HUES6 (cell line): ENCODE measurements around the gene AGPAT2.

Experiments used
- H3K27ac ChIP-seq: 2 replicates; pipeline ENCODE4 v1.7.0; 2013; ENCODE audit warnings: low read depth, mild to moderate bottlenecking, low read length, inconsistent platforms
- H3K27me3 ChIP-seq: 2 replicates; pipeline ENCODE4 v1.6.1; 2013; ENCODE audit warnings: low read length; ENCODE audit not compliant: control insufficient read depth, insufficient read depth
- H3K36me3 ChIP-seq: 2 replicates; pipeline ENCODE4 v1.6.1; 2013; ENCODE audit warnings: low read length; ENCODE audit not compliant: control insufficient read depth, insufficient read depth
- H3K4me1 ChIP-seq: 2 replicates; pipeline ENCODE4 v1.6.1; 2013; ENCODE audit warnings: low read length; ENCODE audit not compliant: control insufficient read depth, insufficient read depth
- H3K4me3 ChIP-seq: 2 replicates; pipeline ENCODE4 v1.5.1; 2013; ENCODE audit warnings: low read depth, low read length
- H3K9ac ChIP-seq: one replicate; pipeline ENCODE4 v1.6.1; 2013; ENCODE audit warnings: mild to moderate bottlenecking, low read length
- H3K9me3 ChIP-seq: 2 replicates; pipeline ENCODE4 v1.6.1; 2013; ENCODE audit warnings: low read depth, low read length; ENCODE audit not compliant: control insufficient read depth, insufficient read depth

Gene AGPAT2

DNA sequence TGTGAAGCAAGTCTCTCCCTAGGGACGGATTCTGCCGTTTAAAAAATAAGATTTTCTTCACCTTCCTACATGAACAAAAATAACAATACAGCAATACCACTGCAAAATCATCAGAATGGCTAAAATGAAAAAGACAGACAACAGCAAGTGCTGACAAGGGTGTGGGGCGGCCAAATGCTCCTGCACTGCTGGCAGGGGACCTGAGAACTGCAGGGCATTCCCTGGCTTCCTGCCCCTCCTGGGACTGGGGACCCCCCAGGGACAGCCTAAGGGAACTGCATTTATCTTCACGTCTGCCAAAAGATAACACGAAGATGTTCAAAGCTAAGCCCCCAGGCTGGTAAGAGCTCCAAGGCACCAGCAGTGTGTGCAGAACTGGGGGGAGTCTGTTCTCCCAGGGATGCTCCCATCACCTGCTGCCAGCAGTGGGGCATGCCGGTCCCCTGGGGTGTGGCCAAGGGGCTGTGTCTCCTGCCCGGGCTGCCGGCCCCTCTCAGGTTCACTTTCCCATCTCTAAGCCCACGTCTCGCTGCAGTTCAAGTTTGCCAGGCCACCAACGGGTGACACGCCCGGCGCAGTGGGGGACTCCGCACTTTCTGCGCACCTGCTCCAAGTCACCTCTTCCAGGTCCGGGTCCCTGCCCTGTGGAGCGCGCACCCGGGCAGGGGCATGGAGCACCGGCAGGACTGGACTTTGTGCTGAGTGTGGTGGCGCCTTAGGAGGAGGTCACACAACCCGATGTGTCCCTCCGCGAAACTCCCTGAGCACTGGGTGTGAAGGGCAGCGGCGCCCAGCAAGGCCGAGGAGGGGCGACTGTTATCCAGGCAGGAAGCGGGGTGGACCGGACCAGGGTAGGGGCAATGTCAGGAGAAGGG, 29.0 kb downstream of the AGPAT2 start:
- no peaks in the 10 kb centered on the region for H3K9me3 ChIP-seq
- no peak overlapping the region for H3K4me3 ChIP-seq
- H3K9ac ChIP-seq, result no peak overlapping the region
- H3K36me3 ChIP-seq, result no peaks in the 10 kb centered on the region
- H3K27me3 ChIP-seq, result no peaks in the 10 kb centered on the region; the same call in 1 of the 2 replicates
- H3K4me1 ChIP-seq, result no peaks in the 10 kb centered on the region
- no peak overlapping the region for H3K27ac ChIP-seq

DNA sequence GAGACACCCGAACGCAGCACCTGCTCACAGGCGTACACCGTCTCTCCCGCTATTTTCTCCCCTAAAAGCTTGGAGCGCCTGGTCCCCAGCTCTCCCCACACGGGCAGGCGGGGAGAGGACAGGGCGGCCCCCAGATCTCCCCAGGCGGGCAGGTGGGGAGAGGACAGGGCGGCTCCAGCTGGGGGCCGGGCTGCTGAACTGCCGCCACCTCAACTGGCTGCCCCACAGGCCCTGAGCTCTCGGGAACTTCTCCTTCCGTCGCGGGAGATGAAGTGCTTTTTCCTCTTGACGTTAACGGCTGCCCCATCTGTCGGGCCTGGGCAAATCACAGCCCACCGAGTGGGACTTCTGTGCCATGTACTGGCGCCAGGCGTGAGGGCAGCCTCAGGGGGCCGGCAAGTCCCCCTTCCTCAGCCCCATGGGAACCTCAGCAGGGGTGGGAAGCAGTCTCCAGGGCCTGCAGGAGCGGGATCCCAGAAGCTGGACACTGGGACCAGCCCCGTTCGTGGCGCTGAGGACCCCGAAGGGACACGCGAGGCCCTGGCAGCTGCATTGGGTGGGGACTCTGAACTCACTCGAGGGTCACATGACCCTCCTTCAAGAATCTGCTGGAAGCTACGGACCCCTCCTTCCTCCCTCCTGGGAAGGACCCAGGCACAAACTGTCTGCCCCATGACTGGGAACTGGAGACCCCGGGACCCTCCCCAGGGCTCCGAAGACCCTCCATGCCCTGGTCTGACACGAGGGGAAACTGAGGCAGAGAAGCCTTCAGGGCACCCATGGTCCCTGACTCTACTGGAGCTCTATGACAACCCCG, 30.3 kb downstream of the AGPAT2 start:
- no peaks in the 10 kb centered on the region; the same call in 1 of the 2 replicates for H3K27me3 ChIP-seq
- H3K9me3 ChIP-seq, result no peaks in the 10 kb centered on the region
- no peak overlapping the region for H3K9ac ChIP-seq
- H3K4me3 ChIP-seq, result no peak overlapping the region
- H3K36me3 ChIP-seq, result no peaks in the 10 kb centered on the region
- H3K4me1 ChIP-seq, result no peaks in the 10 kb centered on the region
- no peak overlapping the region for H3K27ac ChIP-seq

DNA sequence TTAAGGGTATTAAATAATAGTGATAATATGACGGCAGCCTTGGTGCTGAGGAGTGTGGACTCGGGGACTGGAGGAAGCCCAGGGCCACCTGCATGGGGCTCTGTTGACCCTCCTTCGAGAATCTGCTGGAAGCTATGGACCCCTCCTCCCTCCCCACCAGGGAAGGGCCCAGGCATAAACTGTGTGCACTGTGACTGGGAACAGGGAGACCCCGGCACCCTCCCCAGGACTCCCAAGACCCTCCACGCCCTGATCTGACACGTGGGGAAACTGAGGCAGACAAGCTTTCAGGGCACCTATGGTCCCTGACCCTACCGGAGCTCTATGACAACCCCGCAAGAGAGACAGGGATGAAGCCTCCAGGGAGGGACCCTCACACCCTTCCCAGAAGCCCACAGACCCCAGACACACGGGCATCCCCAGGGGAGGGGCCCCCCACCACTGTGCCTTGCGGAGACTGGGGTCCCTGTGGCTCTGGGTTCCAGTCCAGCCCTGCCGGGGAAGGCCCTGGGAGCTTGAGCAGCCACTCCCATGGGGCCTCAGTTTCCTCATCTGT, 31.0 kb downstream of the AGPAT2 start:
- Histone ChIP-seq H3K27ac (no peak overlapping the region), H3K4me1 (no peaks in the 10 kb centered on the region), H3K36me3 (no peaks in the 10 kb centered on the region), H3K4me3 (no peak overlapping the region), H3K27me3 (no peaks in the 10 kb centered on the region; the same call in 1 of the 2 replicates), H3K9me3 (no peaks in the 10 kb centered on the region), H3K9ac (no peak overlapping the region)

DNA sequence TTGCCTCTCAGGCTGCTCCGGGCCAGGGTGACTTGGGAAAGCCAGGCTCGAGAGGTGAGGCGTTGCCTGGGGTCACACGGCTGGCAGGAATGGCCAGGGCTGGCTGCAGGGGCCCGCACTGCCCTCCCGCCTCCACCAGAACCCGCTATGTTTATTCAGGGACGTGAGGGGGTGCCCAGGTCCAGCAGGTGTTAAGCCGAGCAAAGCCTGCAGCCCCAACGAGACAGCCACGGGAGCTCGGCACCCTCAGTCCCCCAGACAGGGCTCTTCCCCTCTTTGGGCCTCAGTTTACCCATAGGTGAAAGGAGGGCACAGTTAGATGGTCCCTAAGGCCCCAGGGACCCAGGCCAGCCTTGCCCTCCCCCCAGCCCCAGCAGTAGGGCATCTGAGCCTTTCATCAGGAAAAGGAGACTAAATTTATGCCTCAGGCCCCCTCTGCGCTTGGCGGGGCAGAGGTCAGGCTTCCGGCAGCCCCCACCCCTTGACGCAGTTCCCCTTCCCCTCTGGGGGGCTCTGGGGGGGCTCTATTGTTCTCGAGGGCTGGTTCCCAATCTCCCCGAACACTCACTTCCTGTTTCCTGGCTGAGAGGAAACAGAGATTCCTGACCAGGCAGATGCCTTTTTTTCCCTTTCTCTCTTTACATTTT, 31.6 kb downstream of the AGPAT2 start:
- no peak overlapping the region for H3K27ac ChIP-seq
- no peak overlapping the region for H3K9ac ChIP-seq
- H3K4me1 ChIP-seq, result no peaks in the 10 kb centered on the region

DNA sequence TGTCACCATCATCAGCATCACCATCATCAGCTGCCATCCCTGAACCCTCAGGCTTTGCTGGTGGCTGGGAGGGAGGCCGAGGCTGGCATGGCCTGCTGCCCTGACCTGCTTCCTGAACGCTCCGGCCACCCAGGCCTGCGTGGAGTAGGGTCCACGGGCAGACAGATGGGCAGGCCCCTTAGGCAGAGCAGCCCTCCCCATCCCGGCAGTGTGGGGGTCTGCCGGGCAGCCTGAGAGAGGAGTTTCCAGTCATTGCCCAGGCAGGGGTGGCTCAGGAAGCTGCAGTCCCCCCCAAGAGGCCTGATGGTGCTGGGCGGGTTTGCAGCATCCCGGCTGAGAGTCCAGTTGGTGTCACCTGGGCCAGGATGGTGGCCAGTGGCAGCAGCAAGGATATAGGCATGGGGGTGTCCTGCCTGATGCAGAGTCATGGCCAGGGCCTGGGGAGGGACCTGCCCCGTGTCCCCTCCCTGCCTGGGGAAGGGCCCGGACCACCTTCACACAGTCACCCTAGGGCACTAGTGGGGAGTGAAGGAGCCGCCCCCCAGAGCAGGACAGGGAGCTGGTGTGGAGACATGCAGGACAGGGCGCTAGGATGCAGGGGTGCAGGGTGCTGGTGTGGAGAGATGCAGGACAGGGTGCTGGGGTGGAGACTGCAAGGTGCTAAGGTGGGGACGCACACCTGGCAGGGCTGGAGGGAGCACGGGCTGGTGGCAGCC, 32.3 kb downstream of the AGPAT2 start:
- H3K9me3 ChIP-seq, result no peaks in the 10 kb centered on the region
- no peaks in the 10 kb centered on the region for H3K36me3 ChIP-seq
- no peaks in the 10 kb centered on the region for H3K4me1 ChIP-seq
- H3K9ac ChIP-seq, result no peak overlapping the region
- H3K27ac ChIP-seq, result no peak overlapping the region
- H3K27me3 ChIP-seq, result no peaks in the 10 kb centered on the region; the same call in 1 of the 2 replicates
- no peak overlapping the region for H3K4me3 ChIP-seq

More for the DNA sequence above, 31.6 kb downstream of the AGPAT2 start:
- H3K27me3 ChIP-seq, result no peaks in the 10 kb centered on the region; the same call in 1 of the 2 replicates
- H3K4me3 ChIP-seq, result no peak overlapping the region
- H3K9me3 ChIP-seq, result no peaks in the 10 kb centered on the region
- H3K36me3 ChIP-seq, result no peaks in the 10 kb centered on the region

DNA sequence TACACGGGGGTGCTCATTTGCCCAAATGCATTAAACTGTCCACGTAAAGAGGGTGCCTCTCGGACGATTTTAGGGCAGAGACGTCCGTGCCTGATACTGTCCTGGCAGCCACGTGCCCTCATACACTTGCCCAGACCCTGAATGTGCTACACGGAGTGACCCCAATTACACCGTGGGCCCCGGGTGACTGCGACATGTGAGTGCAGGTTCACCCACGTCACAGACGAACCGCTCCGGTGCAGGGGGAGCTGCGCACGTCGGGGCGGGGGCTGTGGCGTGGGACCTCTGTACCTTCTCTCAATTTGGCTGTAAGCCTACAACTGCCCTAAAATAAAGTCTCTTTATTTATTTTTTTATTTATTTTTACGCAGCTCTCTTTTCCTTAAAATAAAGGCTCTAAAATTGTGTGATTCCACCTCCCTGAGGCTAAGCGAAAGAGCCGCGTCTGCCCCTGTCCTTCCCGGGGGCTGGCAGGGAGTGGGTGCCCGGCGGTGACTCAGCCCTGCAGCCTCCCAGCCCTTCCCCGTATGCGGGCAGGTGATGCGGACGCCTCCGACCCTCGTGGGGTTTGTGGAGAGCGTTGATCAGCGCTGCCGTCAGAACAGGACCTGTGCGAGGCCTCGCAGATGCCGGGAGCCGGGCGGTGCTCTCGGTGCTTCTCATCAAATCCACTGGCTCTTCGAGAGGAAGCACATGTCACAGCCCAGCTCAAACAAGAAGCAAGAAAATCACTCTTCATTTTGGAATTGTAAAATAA, 33.8 kb downstream of the AGPAT2 start:
- H3K27me3 ChIP-seq, result no peaks in the 10 kb centered on the region; the same call in 1 of the 2 replicates
- no peak overlapping the region for H3K27ac ChIP-seq
- H3K9ac ChIP-seq, result no peak overlapping the region
- H3K4me3 ChIP-seq, result no peak overlapping the region
- no peaks in the 10 kb centered on the region for H3K9me3 ChIP-seq
- no peaks in the 10 kb centered on the region for H3K4me1 ChIP-seq
- no peaks in the 10 kb centered on the region for H3K36me3 ChIP-seq

DNA sequence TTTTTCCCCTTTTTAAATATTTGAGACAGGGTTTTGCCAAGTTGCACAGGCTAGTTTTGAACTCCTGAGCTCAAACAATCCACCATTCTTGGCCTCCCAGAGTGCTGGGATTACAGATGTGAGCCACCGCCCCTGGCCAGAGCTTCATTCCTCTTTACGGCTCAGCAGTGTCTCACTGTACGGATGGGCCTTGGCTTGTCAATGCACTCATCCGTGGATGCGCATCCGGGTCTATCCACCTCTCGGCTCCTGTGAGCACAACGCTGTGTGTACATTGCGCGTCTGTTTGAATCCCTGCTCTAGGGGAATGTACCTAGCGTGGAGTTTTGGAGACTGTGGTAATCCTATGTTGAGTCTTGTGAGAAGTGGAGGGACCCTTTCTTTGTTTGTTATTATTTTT, 35.4 kb downstream of the AGPAT2 start:
- Histone ChIP-seq H3K36me3 (no peaks in the 10 kb centered on the region), H3K27me3 (no peaks in the 10 kb centered on the region), H3K9me3 (no peaks in the 10 kb centered on the region), H3K4me1 (peaks cover 2% of the 10 kb centered on the region; the same call in 1 of the 2 replicates), H3K27ac (no peak overlapping the region), H3K9ac (no peak overlapping the region), H3K4me3 (no peak overlapping the region)

DNA sequence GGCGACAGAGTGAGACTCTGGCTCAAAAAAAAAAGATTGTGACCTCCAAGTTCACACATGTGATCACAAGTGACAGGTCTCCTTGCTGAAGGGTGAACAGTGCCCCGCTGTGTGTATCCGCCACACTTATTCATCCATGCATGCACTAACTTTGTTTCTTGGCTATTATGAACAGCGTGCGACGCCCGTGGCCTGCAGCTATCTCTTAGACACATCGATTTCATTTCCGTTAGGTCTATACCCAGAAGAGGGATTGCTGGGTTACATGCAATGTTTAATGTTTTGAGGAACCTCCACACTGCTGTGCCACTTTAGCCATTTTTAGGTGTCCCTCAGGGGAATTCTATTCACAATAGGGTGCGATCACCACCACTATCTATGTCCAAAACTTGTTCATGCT, 36.6 kb downstream of the AGPAT2 start:
- no peaks in the 10 kb centered on the region for H3K27me3 ChIP-seq
- peaks cover 11% of the 10 kb centered on the region; the same call in 1 of the 2 replicates for H3K4me1 ChIP-seq
- H3K4me3 ChIP-seq, result no peak overlapping the region
- no peaks in the 10 kb centered on the region for H3K9me3 ChIP-seq
- H3K27ac ChIP-seq, result no peak overlapping the region
- H3K9ac ChIP-seq, result no peak overlapping the region
- no peaks in the 10 kb centered on the region for H3K36me3 ChIP-seq

DNA sequence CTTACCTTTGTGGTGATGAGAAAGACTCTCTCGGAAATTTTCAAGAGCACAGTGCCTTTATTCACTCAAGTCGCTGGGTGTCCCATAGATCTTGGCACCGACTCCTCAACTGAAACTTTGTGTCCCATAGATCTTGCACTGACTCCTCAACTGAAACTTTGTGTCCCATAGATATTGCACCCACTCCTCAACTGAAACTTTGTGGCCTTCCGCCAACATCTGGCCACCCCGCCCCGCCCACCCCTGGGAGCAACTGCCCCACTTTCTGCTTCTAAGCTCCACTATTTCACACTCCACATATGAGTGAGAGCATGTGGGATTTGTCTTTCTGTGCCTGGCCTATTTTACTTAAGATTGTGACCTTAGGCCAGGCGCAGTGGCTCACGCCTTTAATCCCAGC, 37.2 kb downstream of the AGPAT2 start:
- Histone ChIP-seq H3K36me3 (no peaks in the 10 kb centered on the region), H3K4me1 (peaks cover 11% of the 10 kb centered on the region; the same call in 1 of the 2 replicates), H3K27ac (no peak overlapping the region), H3K9me3 (no peaks in the 10 kb centered on the region), H3K4me3 (no peak overlapping the region), H3K9ac (no peak overlapping the region), H3K27me3 (no peaks in the 10 kb centered on the region)

DNA sequence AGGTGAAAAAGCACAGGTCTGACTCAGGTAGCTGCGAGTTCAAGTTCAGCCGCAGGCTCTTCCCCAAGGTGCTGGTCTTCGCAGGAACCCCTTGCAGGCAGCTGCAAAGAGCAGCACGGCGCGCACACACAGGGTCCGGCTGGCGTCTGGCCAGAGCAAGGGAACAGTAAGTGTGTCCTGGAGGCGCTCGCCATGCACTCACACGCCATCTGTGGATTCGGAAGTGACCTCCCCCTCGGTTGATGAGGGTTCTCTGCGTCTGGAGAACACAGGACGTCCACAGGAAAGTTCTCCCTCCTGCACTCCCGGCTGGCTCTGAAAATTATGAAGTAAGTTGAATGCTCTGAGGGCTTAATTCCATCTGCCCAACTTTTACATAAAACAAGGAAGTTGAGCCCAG, 38.5 kb downstream of the AGPAT2 start:
- Histone ChIP-seq H3K9ac (no peak overlapping the region), H3K9me3 (no peaks in the 10 kb centered on the region), H3K4me1 (peaks cover 20% of the 10 kb centered on the region; the same call in 1 of the 2 replicates), H3K4me3 (no peak overlapping the region), H3K27me3 (peaks cover 6% of the 10 kb centered on the region), H3K27ac (no peak overlapping the region), H3K36me3 (no peaks in the 10 kb centered on the region)
